Ectodermal cell (in vitro differentiated cells): ENCODE results near the gene SEL1L.

Experiments
- H3K27ac ChIP-seq: 2 replicates; pipeline ENCODE4 v1.7.0; 2013; ENCODE audit warnings: mild to moderate bottlenecking, low read depth, low read length; ENCODE audit not compliant: insufficient read depth, poor library complexity, severe bottlenecking
- H3K27me3 ChIP-seq: 2 replicates; pipeline ENCODE4 v1.7.0; 2013; ENCODE audit warnings: mild to moderate bottlenecking, low read length; ENCODE audit not compliant: insufficient read depth, control insufficient read depth, poor library complexity, severe bottlenecking
- H3K36me3 ChIP-seq: one replicate; pipeline ENCODE4 v1.7.0; 2013; ENCODE audit warnings: low read length; ENCODE audit not compliant: control insufficient read depth, insufficient read depth
- H3K4me1 ChIP-seq: one replicate; pipeline ENCODE4 v1.7.0; 2013; ENCODE audit warnings: low read length; ENCODE audit not compliant: control insufficient read depth, insufficient read depth
- H3K4me3 ChIP-seq: 2 replicates; pipeline ENCODE4 v1.7.0; 2013; ENCODE audit warnings: low read depth, low read length, control low read depth; ENCODE audit not compliant: insufficient read depth
- H3K9me3 ChIP-seq: 2 replicates; pipeline ENCODE4 v1.7.0; 2013; ENCODE audit warnings: mild to moderate bottlenecking, low read length, moderate library complexity; ENCODE audit not compliant: control insufficient read depth
- WGBS, 2 experiments: methylation state at CpG; one replicate each; pipeline ENCODE4 v1.1.7; 2013; ENCODE audit warnings: missing lambda C conversion rate in 2 of 2; 5-methylcytosine and 5-hydroxymethylcytosine counted together

Gene SEL1L

GRCh38 chr14:81449576-81449975 lies 84.1 kb downstream of the SEL1L start:
- H3K36me3 ChIP-seq, result no peaks in the 10 kb centered on the region
- H3K27ac ChIP-seq, result no peak overlapping the region
- no peaks in the 10 kb centered on the region for H3K27me3 ChIP-seq
- no peaks in the 10 kb centered on the region for H3K9me3 ChIP-seq
- H3K4me3 ChIP-seq, result no peak overlapping the region
- peaks cover 14% of the 10 kb centered on the region for H3K4me1 ChIP-seq
- WGBS, 2 experiments, result 74 to 80% methylated on average over 6 of the region's 6 CpGs

GRCh38 chr14:81449114-81449513 lies 84.5 kb downstream of the SEL1L start:
- Histone ChIP-seq H3K4me3 (no peak overlapping the region), H3K27ac (no peak overlapping the region), H3K27me3 (no peaks in the 10 kb centered on the region), H3K36me3 (no peaks in the 10 kb centered on the region), H3K9me3 (no peaks in the 10 kb centered on the region), H3K4me1 (peaks cover 14% of the 10 kb centered on the region)
- 85 to 88% methylated on average over 4 of the region's 4 CpGs for WGBS, 2 experiments

- H3K9me3 ChIP-seq, result no peaks in the 10 kb centered on the region
- H3K4me3 ChIP-seq, result no peak overlapping the region
- 87 to 96% methylated on average over 3 of the region's 3 CpGs for WGBS, 2 experiments
- H3K27ac ChIP-seq, result no peak overlapping the region
- H3K27me3 ChIP-seq, result no peaks in the 10 kb centered on the region
- no peaks in the 10 kb centered on the region for H3K36me3 ChIP-seq
- H3K4me1 ChIP-seq, result peaks cover 14% of the 10 kb centered on the region
Observed at GRCh38 chr14:81447021-81447764, 86.5 kb downstream of the SEL1L start.

- H3K36me3 ChIP-seq, result no peaks in the 10 kb centered on the region
- peaks cover 14% of the 10 kb centered on the region for H3K4me1 ChIP-seq
- H3K9me3 ChIP-seq, result no peaks in the 10 kb centered on the region
- no peaks in the 10 kb centered on the region for H3K27me3 ChIP-seq
- no peak overlapping the region for H3K27ac ChIP-seq
- WGBS, 2 experiments, result 94% methylated on average over 9 of the region's 9 CpGs
- H3K4me3 ChIP-seq, result no peak overlapping the region
Observed at GRCh38 chr14:81446279-81447007, 87.2 kb downstream of the SEL1L start.

- WGBS, 2 experiments, result 93 to 95% methylated on average over 5 of the region's 5 CpGs
- no peaks in the 10 kb centered on the region for H3K4me1 ChIP-seq
- H3K27me3 ChIP-seq, result peaks cover 27% of the 10 kb centered on the region
Observed at GRCh38 chr14:81441626-81442134, 92.0 kb downstream of the SEL1L start.

GRCh38 chr14:81440041-81440440 lies 93.6 kb downstream of the SEL1L start:
- Histone ChIP-seq H3K27ac (no peak overlapping the region), H3K27me3 (peaks cover 33% of the 10 kb centered on the region), H3K4me1 (peaks cover 2% of the 10 kb centered on the region), H3K36me3 (no peaks in the 10 kb centered on the region), H3K9me3 (no peaks in the 10 kb centered on the region), H3K4me3 (no peak overlapping the region)
- WGBS, 2 experiments, result 93 to 95% methylated on average over 2 to 3 of the region's 3 CpGs

More at GRCh38 chr14:81441626-81442134, 92.0 kb downstream of the SEL1L start:
- Histone ChIP-seq H3K9me3 (no peaks in the 10 kb centered on the region), H3K36me3 (no peaks in the 10 kb centered on the region), H3K4me3 (no peak overlapping the region), H3K27ac (no peak overlapping the region)

GRCh38 chr14:81437244-81437643 lies 96.4 kb downstream of the SEL1L start:
- Histone ChIP-seq H3K9me3 (no peaks in the 10 kb centered on the region), H3K27me3 (peaks cover 35% of the 10 kb centered on the region), H3K4me3 (no peak overlapping the region), H3K4me1 (peaks cover 24% of the 10 kb centered on the region), H3K27ac (no peak overlapping the region), H3K36me3 (no peaks in the 10 kb centered on the region)
- WGBS, 2 experiments, result 86 to 89% methylated on average over 4 of the region's 4 CpGs

GRCh38 chr14:81436296-81437138 lies 97.1 kb downstream of the SEL1L start:
- Histone ChIP-seq H3K36me3 (no peaks in the 10 kb centered on the region), H3K4me1 (peaks cover 24% of the 10 kb centered on the region), H3K27me3 (peaks cover 35% of the 10 kb centered on the region), H3K27ac (no peak overlapping the region), H3K9me3 (no peaks in the 10 kb centered on the region), H3K4me3 (peak overlapping the region; percentile 77)
- 3 to 4% methylated on average over 79 of the region's 79 CpGs for WGBS, 2 experiments

GRCh38 chr14:81435391-81436295 lies 98.0 kb downstream of the SEL1L start:
- Histone ChIP-seq H3K9me3 (no peaks in the 10 kb centered on the region), H3K27ac (no peak overlapping the region), H3K4me3 (peak overlapping the region; percentile 77), H3K4me1 (peaks cover 24% of the 10 kb centered on the region), H3K36me3 (no peaks in the 10 kb centered on the region), H3K27me3 (peaks cover 35% of the 10 kb centered on the region)
- 0% methylated on average over 73 of the region's 73 CpGs for WGBS, 2 experiments
